ENCODE measurements around the gene CCDC137. TPM values are rescaled to one million over a fixed set of nuclear protein-coding genes. Genes with fewer than 3 reads are reported as not detected.

Gene CCDC137
- total RNA-seq, 2 donors from 2014 or later = 35.8 to 44.2 TPM

- Histone ChIP-seq H3K27me3 (ENCODE audit: control insufficient read depth, insufficient read depth, low read length, poor library complexity, severe bottlenecking) (no peaks in the 10 kb centered on the region), H3K36me3 (ENCODE audit: control insufficient read depth, insufficient read depth, low read length) (peaks cover 52% of the 10 kb centered on the region), H3K9ac (ENCODE audit: extremely low read depth, low read length, poor library complexity, severe bottlenecking) (no peak overlapping the region), H3K4me1 (ENCODE audit: control insufficient read depth, insufficient read depth, low read length) (peaks cover 6% of the 10 kb centered on the region), H3K27ac (ENCODE audit: low read depth, low read length) (no peak overlapping the region), H3K4me3 (ENCODE audit: low read length) (no peak overlapping the region), H3K9me3 (ENCODE audit: control insufficient read depth, low read length) (no peaks in the 10 kb centered on the region)
- H3K4me3 Mint-ChIP-seq = peak overlapping the region; percentile 92
- H3K4me1 Mint-ChIP-seq = peaks cover 9% of the 10 kb centered on the region
- no peak for DNase-seq
- WGBS, 2 experiments (ENCODE audit: insufficient coverage in 1 of 2, insufficient read length in 1 of 2) = 95 to 96% methylated on average over 29 to 30 of the region's 30 CpGs
- H3K27me3 Mint-ChIP-seq (ENCODE audit: insufficient read depth) = peaks cover 3% of the 10 kb centered on the region
- no peak for TF ChIP-seq CTCF (conservative IDR thresholded peaks at IDR 0.05)
- H3K36me3 Mint-ChIP-seq (ENCODE audit: low read depth) = peaks cover 42% of the 10 kb centered on the region
- peak overlapping the region; percentile 76 for H3K27ac Mint-ChIP-seq
- H3K9me3 Mint-ChIP-seq = no peaks in the 10 kb centered on the region
Observed at GRCh38 chr17:81705518-81706231, 39.1 kb downstream of the CCDC137 start.

- peaks cover 14% of the 10 kb centered on the region for H3K4me1 Mint-ChIP-seq
- Histone ChIP-seq H3K9me3 (ENCODE audit: control insufficient read depth, low read length) (no peaks in the 10 kb centered on the region), H3K27me3 (ENCODE audit: control insufficient read depth, insufficient read depth, low read length, poor library complexity, severe bottlenecking) (no peaks in the 10 kb centered on the region), H3K36me3 (ENCODE audit: control insufficient read depth, insufficient read depth, low read length) (peaks cover 46% of the 10 kb centered on the region), H3K9ac (ENCODE audit: extremely low read depth, low read length, poor library complexity, severe bottlenecking) (no peak overlapping the region), H3K27ac (ENCODE audit: low read depth, low read length) (no peak overlapping the region), H3K4me1 (ENCODE audit: control insufficient read depth, insufficient read depth, low read length) (peaks cover 8% of the 10 kb centered on the region), H3K4me3 (ENCODE audit: low read length) (no peak overlapping the region)
- H3K36me3 Mint-ChIP-seq (ENCODE audit: low read depth) = peaks cover 37% of the 10 kb centered on the region
- no peak for DNase-seq
- 95 to 96% methylated on average over 17 of the region's 17 CpGs for WGBS, 2 experiments (ENCODE audit: insufficient coverage in 1 of 2, insufficient read length in 1 of 2)
- peak overlapping the region; percentile 92 for H3K4me3 Mint-ChIP-seq
- no peak for TF ChIP-seq CTCF (conservative IDR thresholded peaks at IDR 0.05)
- H3K27ac Mint-ChIP-seq = peak overlapping the region; percentile 44
- H3K9me3 Mint-ChIP-seq = no peaks in the 10 kb centered on the region
- peaks cover 3% of the 10 kb centered on the region for H3K27me3 Mint-ChIP-seq (ENCODE audit: insufficient read depth)
Observed at GRCh38 chr17:81706232-81706611, 39.7 kb downstream of the CCDC137 start.

GRCh38 chr17:81706757-81707624 lies 40.5 kb downstream of the CCDC137 start:
- Histone ChIP-seq H3K4me1 (ENCODE audit: control insufficient read depth, insufficient read depth, low read length) (peaks cover 8% of the 10 kb centered on the region), H3K27me3 (ENCODE audit: control insufficient read depth, insufficient read depth, low read length, poor library complexity, severe bottlenecking) (no peaks in the 10 kb centered on the region), H3K9ac (ENCODE audit: extremely low read depth, low read length, poor library complexity, severe bottlenecking) (no peak overlapping the region), H3K36me3 (ENCODE audit: control insufficient read depth, insufficient read depth, low read length) (peaks cover 39% of the 10 kb centered on the region), H3K4me3 (ENCODE audit: low read length) (no peak overlapping the region), H3K9me3 (ENCODE audit: control insufficient read depth, low read length) (no peaks in the 10 kb centered on the region), H3K27ac (ENCODE audit: low read depth, low read length) (no peak overlapping the region)
- peaks cover 33% of the 10 kb centered on the region for H3K36me3 Mint-ChIP-seq (ENCODE audit: low read depth)
- no peak overlapping the region for H3K27ac Mint-ChIP-seq
- no peak overlapping the region for H3K4me3 Mint-ChIP-seq
- H3K9me3 Mint-ChIP-seq = no peaks in the 10 kb centered on the region
- TF ChIP-seq CTCF (conservative IDR thresholded peaks at IDR 0.05) = peak; percentile 21
- H3K4me1 Mint-ChIP-seq = peaks cover 11% of the 10 kb centered on the region
- H3K27me3 Mint-ChIP-seq (ENCODE audit: insufficient read depth) = peaks cover 3% of the 10 kb centered on the region
- DNase-seq = peak; percentile 70
- 95 to 96% methylated on average over 37 to 54 of the region's 54 CpGs for WGBS, 2 experiments (ENCODE audit: insufficient coverage in 1 of 2, insufficient read length in 1 of 2)

All from endodermal cell (in vitro differentiated cells).